ENCODE results near the gene PSME1. TPM values are rescaled to one million over a fixed set of nuclear protein-coding genes. Genes with fewer than 3 reads are reported as not detected.

The PSME1 gene
- total RNA-seq, 1 experiment from 2014 or later, result 76.8 TPM

DNA sequence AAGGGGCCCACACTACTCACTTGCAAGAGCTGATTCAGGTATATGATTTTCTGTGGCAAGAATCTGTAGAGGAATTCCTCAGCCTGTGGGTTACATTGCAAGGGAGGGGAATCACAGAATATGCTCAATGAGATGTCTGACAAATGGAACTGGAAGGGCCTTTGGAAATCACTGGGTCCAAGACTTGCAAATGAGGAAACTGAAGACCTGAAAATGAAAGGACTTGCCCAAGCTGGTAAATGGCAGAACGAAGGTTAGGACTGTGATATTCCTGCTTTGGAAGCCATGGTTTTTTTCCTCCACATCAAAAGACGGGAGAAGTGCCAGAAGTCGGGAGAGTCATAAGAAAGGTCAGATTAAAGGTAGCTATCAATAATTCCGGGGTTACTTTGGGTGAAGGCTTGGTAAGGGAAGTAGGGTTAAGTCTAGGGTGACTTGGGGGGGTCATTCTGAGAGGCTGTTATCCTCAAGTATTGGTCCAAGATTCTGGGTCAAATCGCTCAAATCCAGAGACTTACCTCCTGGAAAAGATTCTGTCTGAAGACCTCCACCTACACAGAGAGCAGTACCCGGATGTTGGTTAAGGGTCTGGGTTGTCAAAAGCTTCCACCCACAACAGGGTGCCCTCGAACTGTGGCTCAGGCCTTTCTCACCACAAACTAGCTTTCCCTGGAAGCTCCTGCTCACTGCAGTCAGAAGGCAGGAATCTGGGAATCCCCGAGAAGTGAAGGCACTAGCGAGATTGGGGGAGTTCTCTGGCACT lies 9.9 kb downstream of the PSME1 start:
- ChIA-PET CTCF (interaction anchor here (1.0 to 4.1 kb wide), 11 partner anchors 10 to 286 kb away, joined by 3 to 55 read pairs (median 7); partner anchors contain the start of genes DCAF11, DHRS1, IRF9 and MDP1), POLR2A (interaction anchor here (0.6 to 3.3 kb wide), 8 partner anchors 9 to 96 kb away, joined by 3 to 24 read pairs (median 8); partner anchors contain the start of genes DCAF11, IRF9, MDP1 and NRL)
- H3K4me1 Mint-ChIP-seq, result peaks cover 24% of the 10 kb centered on the region
- no peak for TF ChIP-seq ZNF232 (CRISPR knock-in tag; IDR thresholded peaks at IDR 0.05)
- TF ChIP-seq, protein P1, sequence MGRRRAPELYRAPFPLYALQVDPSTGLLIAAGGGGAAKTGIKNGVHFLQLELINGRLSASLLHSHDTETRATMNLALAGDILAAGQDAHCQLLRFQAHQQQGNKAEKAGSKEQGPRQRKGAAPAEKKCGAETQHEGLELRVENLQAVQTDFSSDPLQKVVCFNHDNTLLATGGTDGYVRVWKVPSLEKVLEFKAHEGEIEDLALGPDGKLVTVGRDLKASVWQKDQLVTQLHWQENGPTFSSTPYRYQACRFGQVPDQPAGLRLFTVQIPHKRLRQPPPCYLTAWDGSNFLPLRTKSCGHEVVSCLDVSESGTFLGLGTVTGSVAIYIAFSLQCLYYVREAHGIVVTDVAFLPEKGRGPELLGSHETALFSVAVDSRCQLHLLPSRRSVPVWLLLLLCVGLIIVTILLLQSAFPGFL (CRISPR knock-in tag; IDR thresholded peaks at IDR 0.05; ENCODE audit: borderline replicate concordance), result 0 out of 2 replicates have a peak, but pooled peaks have one; percentile 29
- DNase-seq (ENCODE audit: low spot score), result no peak
- no peak for ATAC-seq
- H3K4me3 Mint-ChIP-seq, result peak overlapping the region; percentile 99
- no peaks in the 10 kb centered on the region for H3K9me3 Mint-ChIP-seq
- peaks cover 35% of the 10 kb centered on the region for H3K36me3 Mint-ChIP-seq
- no peaks in the 10 kb centered on the region for H3K27me3 Mint-ChIP-seq (ENCODE audit: low read depth)
- H3K27ac Mint-ChIP-seq, result peak overlapping the region; percentile 65

DNA sequence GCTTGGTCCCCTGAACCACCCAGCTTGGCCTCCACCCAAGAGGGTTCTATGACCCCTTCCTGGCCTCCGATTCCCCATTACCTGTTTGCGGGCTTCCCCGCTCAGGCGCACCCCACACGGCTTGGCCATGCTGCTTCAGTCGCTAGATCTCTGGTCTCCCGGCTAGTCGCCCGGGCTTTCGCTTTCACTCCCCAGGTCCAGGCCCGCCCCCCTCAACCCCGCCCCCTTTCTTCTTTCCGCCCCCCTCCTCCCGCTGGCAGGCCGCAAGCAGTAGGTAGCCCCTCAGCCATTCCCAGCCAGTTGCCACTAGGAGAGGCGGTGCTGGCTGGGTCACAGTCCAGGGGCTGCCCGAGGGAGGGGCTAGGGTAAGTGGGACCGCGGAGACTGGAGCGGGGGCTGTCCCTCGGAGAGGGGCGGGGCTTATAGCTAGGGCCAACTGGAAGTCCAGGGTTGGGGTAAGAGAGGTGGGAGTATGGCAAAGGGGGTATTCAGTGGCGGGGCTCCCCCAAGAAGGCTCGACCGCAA lies 10.5 kb downstream of the PSME1 start, which contains the start of gene PSME2:
TSS of gene PSME2 (minus strand) at position 158 of the 525 bp plus-strand sequence. CDS start at position 129, 29 bp downstream.
- ATAC-seq (peak; percentile 87), DNase-seq (ENCODE audit: low spot score) (peak; percentile 99)
- H3K4me1 Mint-ChIP-seq, result peaks cover 24% of the 10 kb centered on the region
- no peak for TF ChIP-seq ZBTB21 (CRISPR knock-in tag; IDR thresholded peaks at IDR 0.05; ENCODE audit: borderline replicate concordance)
- TF ChIP-seq GABPB1 (CRISPR knock-in tag; IDR thresholded peaks at IDR 0.05), result peak; percentile 69
- TF ChIP-seq, protein P2, sequence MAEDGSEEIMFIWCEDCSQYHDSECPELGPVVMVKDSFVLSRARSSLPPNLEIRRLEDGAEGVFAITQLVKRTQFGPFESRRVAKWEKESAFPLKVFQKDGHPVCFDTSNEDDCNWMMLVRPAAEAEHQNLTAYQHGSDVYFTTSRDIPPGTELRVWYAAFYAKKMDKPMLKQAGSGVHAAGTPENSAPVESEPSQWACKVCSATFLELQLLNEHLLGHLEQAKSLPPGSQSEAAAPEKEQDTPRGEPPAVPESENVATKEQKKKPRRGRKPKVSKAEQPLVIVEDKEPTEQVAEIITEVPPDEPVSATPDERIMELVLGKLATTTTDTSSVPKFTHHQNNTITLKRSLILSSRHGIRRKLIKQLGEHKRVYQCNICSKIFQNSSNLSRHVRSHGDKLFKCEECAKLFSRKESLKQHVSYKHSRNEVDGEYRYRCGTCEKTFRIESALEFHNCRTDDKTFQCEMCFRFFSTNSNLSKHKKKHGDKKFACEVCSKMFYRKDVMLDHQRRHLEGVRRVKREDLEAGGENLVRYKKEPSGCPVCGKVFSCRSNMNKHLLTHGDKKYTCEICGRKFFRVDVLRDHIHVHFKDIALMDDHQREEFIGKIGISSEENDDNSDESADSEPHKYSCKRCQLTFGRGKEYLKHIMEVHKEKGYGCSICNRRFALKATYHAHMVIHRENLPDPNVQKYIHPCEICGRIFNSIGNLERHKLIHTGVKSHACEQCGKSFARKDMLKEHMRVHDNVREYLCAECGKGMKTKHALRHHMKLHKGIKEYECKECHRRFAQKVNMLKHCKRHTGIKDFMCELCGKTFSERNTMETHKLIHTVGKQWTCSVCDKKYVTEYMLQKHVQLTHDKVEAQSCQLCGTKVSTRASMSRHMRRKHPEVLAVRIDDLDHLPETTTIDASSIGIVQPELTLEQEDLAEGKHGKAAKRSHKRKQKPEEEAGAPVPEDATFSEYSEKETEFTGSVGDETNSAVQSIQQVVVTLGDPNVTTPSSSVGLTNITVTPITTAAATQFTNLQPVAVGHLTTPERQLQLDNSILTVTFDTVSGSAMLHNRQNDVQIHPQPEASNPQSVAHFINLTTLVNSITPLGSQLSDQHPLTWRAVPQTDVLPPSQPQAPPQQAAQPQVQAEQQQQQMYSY (CRISPR knock-in tag; IDR thresholded peaks at IDR 0.05), result peak; percentile 94
- TF ChIP-seq CREB1 (CRISPR knock-in tag; IDR thresholded peaks at IDR 0.05), result 0 out of 2 replicates have a peak, but pooled peaks have one; percentile 20
- TF ChIP-seq SP1 (CRISPR knock-in tag; conservative IDR thresholded peaks at IDR 0.05), result peak; percentile 56
- TF ChIP-seq, protein P3, sequence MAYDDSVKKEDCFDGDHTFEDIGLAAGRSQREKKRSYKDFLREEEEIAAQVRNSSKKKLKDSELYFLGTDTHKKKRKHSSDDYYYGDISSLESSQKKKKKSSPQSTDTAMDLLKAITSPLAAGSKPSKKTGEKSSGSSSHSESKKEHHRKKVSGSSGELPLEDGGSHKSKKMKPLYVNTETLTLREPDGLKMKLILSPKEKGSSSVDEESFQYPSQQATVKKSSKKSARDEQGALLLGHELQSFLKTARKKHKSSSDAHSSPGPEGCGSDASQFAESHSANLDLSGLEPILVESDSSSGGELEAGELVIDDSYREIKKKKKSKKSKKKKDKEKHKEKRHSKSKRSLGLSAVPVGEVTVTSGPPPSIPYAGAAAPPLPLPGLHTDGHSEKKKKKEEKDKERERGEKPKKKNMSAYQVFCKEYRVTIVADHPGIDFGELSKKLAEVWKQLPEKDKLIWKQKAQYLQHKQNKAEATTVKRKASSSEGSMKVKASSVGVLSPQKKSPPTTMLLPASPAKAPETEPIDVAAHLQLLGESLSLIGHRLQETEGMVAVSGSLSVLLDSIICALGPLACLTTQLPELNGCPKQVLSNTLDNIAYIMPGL (CRISPR knock-in tag; IDR thresholded peaks at IDR 0.05), result 0 out of 2 replicates have a peak, but pooled peaks have one; percentile 15
- TF ChIP-seq, protein P4, sequence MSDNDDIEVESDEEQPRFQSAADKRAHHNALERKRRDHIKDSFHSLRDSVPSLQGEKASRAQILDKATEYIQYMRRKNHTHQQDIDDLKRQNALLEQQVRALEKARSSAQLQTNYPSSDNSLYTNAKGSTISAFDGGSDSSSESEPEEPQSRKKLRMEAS (CRISPR knock-in tag; IDR thresholded peaks at IDR 0.05), result 0 out of 2 replicates have a peak, but pooled peaks have one; percentile 9
- TF ChIP-seq, protein P5, sequence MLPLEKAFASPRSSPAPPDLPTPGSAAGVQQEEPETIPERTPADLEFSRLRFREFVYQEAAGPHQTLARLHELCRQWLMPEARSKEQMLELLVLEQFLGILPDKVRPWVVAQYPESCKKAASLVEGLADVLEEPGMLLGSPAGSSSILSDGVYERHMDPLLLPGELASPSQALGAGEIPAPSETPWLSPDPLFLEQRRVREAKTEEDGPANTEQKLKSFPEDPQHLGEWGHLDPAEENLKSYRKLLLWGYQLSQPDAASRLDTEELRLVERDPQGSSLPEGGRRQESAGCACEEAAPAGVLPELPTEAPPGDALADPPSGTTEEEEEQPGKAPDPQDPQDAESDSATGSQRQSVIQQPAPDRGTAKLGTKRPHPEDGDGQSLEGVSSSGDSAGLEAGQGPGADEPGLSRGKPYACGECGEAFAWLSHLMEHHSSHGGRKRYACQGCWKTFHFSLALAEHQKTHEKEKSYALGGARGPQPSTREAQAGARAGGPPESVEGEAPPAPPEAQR (CRISPR knock-in tag; IDR thresholded peaks at IDR 0.05), result no peak
- TF ChIP-seq, protein P6, sequence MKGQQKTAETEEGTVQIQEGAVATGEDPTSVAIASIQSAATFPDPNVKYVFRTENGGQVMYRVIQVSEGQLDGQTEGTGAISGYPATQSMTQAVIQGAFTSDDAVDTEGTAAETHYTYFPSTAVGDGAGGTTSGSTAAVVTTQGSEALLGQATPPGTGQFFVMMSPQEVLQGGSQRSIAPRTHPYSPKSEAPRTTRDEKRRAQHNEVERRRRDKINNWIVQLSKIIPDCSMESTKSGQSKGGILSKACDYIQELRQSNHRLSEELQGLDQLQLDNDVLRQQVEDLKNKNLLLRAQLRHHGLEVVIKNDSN (CRISPR knock-in tag; IDR thresholded peaks at IDR 0.05), result no peak
- 0 out of 2 replicates have a peak, but pooled peaks have one; percentile 51 for TF ChIP-seq CBFB (CRISPR knock-in tag; IDR thresholded peaks at IDR 0.05; ENCODE audit: low read depth)
- no peak for TF ChIP-seq ZNF219 (CRISPR knock-in tag; IDR thresholded peaks at IDR 0.05; ENCODE audit: borderline replicate concordance)
- TF ChIP-seq ETV6 (CRISPR knock-in tag; IDR thresholded peaks at IDR 0.05), result 0 out of 2 replicates have a peak, but pooled peaks have one; percentile 44
- no peaks in the 10 kb centered on the region for H3K9me3 Mint-ChIP-seq
- H3K4me3 Mint-ChIP-seq, result peak within 1 kb of the TSS; percentile 99
- H3K27me3 Mint-ChIP-seq (ENCODE audit: low read depth), result no peaks in the 10 kb centered on the region
- CTCF ChIA-PET, result interaction anchor here (0.5 to 4.1 kb wide), 20 partner anchors 10 to 285 kb away, joined by 3 to 55 read pairs (median 4); partner anchors contain the start of genes DCAF11, DHRS1, IPO4 and IRF9
- POLR2A ChIA-PET, result interaction anchor here (0.6 to 3.3 kb wide), 13 partner anchors 10 to 96 kb away, joined by 3 to 24 read pairs (median 6); partner anchors contain the start of genes CHMP4A, DCAF11, IRF9 and MDP1
- peak within 1 kb of the TSS; percentile 98 for H3K27ac Mint-ChIP-seq
- peaks cover 39% of the 10 kb centered on the region for H3K36me3 Mint-ChIP-seq

Measured in WTC11 (cell line).